HG02678 (cell line): ENCODE measurements around the gene SIN3A.
"Not testable (repeated sequence)": the region's sequence is repeated elsewhere in the genome, so short reads cannot be mapped to it uniquely, and the experiment has no call there.

Experiments used
- ATAC-seq: cut with Tn5 transposase; IDR thresholded peaks from one replicate; pipeline ENCODE4 v1.9.1; 2021; ENCODE audit warnings: mild to moderate bottlenecking, moderate library complexity; ENCODE audit not compliant: unreplicated experiment

SIN3A gene

DNA sequence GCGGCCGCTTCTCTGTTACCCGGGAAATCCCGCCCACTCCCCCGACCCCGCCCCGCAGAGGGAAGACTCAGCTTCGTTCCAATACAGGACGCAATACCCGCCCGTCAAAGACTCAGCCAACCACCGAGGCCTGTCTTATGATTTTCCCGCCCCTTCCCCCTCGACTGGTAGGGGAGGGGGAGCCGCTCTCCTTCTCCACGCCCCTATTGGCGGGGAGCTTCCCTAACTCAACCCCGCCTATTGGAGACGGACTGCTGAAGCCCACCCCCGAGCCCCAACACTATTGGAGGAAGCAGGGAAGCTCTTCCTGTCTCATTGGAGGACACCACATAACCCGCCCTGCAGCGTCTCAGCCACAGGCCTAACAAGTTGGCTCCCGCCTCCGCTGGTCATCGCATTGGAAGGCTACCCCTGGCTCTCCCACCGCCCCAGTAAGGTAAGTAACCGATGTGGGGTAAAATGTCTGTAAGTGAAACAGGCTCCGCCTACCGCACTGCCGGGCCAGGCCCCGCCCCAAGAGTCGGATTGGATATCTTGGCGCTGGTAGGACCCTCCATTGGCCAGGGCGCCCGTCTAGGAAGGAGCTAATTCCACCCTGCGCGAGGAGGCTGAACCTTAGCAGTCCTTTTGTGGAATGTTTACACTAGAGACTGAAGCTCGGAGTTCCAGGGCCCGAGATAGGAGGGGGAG is at the start of gene SIN3A:
Gene SIN3A, minus strand, starts transcription at position 17 of the 690 bp plus-strand sequence. CDS start 21,315 bp downstream, outside the sequence.
- peak; percentile 47 for ATAC-seq

DNA sequence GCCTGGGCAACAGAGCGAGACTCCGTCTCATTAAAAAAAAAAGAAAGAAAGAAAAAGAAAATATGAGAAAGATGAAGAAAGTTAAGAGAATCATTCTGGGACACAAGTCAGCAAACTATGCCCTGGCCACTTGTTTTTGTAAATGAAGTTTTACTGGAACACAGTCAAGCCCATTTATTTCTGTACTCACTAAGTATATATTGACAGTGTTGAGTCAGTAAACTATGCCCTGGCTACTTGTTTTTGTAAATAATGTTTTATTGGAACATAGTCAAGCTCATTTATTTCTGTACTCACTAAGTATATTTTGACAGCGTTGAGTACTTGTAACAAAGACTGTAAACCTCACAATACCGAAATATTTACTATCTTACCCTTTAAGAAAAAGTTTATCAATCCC is 42.2 kb upstream of the SIN3A start:
- no peak for ATAC-seq

DNA sequence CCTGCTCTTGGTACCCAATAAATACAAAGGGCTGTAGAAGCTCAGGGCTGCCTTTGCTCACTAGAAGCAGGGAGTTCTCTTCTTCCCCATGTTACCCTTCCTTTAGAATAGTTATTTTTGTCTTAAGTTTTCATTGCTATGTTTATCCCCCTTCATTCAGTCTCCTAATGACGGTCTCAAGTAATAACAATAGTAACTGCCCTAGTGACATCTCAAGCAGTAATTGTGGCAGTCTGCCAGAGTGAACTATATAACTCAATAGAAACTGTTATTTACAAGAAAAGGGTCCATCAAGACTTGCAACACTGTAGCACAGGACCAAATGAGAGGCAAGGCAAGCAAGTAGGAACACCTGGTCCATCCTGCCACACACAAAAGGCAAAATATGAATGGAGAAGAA is 32.5 kb upstream of the SIN3A start:
- no peak for ATAC-seq

DNA sequence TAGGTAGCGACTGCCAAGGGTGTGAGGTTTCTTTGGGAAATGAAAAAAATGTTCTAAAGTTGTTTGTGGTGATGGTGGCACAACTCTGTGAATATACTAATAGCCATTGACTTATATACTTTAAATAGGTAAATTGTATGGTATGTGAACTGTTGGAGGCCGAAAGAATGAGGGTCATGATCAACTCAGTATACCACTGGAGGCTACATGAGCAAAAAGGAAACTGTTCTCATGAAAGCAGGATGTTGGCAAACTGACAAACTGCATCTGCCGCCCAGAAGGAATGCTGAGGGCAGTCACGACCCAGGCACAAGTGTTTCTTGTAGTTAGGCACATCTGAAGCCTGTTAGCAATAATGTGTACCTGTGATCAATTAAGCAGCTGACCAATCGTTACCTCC is 32.1 kb upstream of the SIN3A start:
- not testable (repeated sequence) for ATAC-seq

DNA sequence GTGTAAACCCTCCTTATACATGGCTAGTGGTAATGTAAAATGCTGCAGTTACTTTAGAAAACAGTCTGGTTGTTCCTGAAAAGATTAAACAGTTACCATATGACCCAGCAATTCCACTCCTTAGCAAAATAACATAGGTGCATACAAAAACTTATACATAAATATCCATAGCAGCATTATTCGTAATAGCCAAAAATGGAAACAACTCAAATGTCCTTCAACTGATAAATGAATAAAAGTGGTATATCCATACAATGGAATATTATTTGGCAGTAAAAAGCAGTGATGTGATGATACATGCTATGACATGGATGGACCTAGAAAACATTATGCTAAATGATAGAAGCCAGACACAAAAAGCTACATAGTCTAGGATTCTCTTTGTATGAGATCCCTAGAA is 31.6 kb upstream of the SIN3A start:
- no peak for ATAC-seq

DNA sequence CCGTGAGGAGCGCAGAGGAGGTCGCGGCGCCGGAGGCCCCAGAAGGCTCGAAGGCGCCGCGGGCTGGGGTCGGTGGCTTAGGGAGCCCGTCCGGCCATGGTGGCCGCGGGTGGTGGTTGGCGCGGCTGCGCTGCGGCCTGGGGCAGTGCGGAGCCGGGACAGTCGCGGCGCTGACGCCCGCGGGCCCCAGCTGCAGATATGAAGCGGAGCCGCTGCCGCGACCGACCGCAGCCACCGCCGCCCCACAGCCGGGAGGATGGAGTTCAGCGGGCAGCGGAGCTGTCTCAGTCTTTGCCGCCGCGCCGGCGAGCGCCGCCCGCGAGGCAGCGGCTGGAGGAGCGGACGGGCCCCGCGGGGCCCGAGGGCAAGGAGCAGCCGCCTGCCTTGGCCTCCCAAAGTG is 29.0 kb upstream of the SIN3A start:
- ATAC-seq, result not testable (repeated sequence)

DNA sequence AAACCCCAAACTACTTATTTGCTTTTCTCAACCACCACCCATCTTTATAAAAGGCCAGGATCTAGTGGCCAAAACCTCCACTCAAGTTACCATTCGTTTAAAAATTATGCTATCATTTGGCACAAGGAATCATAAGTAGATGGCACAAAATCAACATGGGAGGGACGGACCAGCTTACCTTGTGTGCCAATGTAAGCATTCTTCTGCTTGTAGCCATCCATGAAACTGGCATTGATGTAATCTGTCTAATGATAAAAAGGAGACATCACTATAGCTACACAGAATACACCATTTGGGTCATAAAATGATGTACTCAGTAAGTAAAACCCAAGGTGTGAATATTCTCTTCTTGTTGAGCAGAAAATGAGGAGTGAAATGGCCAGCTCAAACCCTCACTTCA is 28.2 kb upstream of the SIN3A start:
- ATAC-seq, result no peak

DNA sequence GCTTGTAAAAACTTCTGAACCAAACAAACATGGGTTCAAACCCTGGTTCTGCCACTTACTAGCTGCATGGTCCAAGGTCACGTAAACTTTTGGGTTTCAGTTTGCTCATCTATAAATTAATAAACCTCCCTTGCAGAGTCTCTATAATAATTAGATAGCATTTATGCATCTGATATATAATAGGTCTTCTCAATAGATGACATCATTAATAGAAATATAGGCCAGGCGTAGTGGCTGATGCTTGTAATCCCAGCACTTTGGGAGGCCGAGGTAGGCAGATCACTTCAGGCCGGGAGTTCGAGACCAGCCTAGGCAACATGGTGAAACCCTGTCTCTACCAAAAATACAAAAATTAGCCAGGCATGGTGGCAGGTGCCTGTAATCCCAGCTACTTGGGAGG is 25.6 kb upstream of the SIN3A start:
- ATAC-seq, result not testable (repeated sequence)

DNA sequence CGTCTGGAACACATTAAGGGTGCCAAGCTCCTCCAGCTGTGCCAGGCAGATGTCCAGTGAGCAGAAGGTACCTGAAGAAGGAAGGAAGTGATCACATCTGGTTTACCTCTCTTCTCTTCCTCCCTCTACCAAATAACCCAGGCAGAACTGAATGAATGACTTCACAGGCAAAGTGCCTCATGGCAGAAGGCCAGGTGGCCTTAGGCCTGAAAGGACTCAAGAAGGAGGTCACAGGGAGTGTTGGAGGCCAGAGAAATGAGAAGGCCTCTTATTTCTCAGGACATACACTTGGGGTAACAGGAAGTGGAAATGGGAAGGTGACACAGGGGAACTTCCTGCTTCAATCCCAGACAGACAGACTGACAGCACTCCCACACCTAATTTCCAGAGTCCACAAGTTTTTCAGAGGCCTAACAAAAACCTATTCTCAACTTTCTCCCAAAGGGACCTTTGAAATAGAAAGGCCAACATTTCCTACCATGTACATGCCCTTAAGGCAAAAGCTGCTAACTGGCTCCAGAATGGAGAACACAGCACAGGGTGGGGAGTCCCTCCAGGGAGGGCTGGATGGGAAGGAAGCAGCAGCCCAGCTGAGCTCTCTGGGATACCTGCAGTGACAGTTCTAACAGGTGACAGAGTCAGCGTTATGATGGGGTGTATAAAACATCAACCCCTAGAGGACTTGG is 17.6 kb upstream of the SIN3A start:
- ATAC-seq, result no peak

DNA sequence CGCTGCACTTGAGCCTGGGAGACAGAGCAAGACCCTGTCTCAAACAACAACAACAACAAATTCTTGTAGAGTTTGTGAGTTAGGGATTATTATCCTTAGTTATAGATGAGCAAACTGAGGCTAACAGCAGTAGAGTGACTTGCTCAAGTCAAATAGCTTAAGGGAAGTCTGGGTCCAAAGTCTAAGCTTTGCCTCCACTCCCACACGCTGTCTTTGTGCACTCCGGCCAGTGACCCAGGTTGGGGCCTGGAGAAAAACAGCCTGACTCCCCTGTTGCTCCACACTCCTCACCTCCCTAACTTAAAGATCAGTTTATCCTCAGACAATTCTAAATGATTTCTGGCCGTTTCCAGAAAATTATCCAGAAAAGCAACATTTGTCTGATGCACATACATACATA is 9.2 kb upstream of the SIN3A start:
- ATAC-seq, result no peak

DNA sequence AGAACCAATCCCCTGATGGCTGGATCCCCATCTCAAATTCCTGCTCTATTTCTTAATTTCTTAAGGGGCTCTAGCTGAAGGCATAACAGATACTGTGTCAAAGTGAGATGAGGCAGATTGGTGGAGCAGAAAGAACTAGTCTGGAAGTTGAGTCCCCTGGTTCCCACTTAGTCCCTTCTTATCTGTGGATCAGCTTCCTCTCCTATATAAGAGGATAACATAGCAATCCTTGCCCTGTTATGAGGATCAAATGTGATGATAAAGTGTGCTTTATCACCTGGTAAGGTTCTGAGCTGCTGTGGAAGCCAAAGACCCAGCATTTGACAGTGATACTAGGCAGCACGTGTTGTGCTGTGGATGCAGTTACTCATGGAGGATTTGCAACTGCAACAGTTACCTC is 8.1 kb upstream of the SIN3A start:
- no peak for ATAC-seq

DNA sequence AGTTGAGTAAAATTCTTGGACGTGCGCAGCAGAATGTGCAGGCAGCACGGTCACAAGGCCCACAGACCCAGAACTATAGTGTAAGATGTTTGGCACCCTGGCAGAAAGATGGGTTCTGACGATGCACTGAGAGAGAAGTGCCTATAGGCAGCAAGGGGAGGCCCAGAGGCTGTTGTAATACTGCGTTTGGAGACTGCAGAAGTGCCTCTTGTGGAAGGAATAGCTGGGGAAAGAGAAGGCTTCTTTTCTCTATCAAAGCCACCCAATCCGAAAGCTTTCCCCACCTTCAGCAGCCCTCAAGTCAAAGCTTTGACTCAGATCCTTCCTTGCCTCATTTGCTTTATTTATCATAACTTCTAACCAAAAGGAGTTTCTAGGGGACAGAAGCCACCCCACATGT is 5.2 kb upstream of the SIN3A start:
- ATAC-seq, result no peak

DNA sequence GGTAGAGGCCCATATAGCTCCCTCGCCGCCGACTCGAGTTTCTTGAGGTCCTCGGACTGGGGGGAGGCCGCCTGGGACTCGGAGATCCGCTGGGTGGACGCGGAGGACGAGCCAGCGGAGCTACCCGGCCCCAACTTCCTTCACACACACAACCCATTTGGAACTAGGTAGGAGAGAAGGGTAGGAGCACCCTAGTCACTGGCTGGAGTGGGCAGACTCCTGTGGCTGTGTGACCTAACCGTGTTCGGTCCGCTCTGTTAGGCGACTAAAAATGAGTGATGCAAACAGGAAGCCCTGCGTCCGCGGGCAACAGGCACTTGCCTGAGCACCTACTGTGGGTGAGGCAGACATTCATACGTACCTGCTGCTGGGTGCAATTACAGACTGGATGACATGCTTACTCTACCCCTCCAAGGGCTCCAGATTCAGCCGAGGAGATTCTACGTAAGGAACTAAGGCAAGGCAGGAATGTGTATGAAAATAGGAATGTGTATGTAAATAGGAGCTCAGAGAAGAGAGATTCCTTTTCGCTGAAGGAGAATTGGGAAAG is 4.6 kb upstream of the SIN3A start:
- no peak for ATAC-seq

DNA sequence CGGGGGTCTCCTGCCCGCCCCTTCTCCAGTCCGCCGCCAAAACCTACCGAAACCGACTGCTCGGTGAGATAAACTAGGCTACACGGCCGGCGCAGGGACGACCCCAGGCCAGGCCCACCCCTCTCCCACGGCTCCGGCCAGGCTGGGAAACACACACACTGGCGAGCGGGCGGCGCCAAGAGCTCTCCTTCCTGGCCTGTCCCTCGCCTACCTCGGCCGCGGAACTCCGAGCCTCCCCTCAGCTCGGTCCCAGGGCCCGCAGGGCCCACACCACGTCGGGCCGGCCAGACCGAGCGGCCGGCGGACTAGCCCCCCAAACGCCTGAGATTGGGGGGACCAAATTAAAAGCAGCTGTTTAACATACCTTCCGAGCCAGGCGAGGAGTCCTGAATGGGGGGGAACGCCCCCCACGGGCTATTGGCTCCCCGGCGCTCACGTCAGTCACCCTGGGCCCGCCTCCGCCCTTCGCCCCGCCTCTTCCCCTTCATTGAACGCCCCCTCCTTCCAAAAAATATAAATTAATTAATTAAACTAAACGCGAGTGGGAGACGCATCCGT is 4.0 kb upstream of the SIN3A start:
- ATAC-seq, result no peak

DNA sequence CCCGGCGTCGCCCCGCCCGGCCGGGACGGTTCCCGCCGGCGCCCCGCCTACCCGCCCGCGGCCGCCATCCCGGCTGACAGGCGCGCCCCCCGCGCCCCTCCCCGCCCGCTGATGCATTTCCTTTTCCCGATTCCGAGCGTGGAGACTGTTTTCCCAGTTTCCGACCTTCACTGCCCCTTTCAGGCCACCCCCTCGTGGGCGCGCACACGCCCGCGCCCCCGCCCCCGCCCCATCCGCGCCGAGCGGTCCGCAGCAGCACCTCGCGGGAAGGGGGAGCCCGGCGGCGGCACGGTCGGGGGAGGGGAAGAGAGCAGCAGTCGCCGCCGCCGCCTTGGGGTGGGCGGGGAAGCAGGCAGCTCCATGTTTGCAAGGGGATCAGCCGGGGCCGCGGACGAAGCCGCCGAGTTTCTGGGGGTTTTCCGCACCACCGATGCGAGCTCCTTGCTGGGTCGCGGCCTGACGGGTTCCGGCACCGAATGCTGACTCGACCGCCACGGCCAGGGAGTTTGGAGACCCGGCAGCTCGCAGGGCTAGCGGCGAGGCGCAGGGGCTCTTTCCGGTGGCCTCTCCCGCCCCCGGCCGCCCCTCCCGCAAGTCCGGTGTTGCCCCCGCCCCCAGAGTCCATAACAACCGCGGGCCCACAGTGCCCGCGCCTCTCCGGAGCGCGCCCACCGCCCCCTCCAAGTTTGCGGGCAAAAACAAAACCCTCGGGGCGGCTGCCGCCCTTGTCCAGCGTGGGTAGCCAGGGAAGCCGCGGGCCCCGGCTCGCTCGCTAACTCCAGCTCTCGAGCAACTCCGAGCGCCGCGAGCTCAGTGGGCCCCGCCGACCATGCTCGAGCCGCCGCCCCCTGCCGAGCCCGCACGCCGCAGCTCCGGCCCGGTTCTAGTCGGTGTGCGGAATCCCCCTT is 3.2 kb upstream of the SIN3A start:
- ATAC-seq, result no peak

DNA sequence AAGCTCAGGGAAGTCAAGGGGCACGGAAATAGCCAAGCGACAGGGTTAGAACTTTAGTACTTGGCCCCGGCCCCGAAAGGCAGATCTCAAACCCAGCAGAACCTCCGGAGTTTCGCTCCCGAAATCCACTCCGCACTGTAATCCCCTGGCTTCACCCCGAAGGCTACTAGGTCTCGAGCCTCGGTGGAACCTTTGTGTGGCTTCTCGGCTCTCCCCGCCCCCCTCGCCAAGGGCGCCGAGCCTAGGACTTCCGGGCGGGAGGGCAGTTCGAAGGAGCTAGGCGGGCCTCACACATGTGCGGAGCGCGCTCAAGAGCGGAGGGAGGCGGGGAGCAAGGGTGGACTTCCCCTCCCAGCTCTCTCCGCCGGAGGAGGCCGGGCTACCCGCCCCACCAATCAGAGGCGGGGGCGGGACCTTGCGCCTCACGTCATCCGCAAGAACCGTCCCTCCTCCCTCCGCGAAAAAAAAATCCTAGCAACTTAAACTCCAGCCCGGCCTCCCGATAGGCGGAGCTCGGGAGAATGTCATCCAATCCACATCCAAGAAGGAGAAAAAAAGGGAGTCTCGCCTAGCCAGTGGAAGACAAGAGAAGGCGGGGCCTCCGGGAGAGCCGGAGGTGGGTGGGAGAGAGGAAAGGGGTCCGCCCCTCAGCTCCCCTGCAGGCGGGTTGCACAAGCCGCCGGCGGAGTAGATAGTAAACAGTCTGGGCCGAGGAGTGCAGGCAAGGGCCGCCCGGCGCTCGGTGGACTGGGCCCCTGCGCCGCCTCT is 2.4 kb upstream of the SIN3A start:
- peak; percentile 35 for ATAC-seq

DNA sequence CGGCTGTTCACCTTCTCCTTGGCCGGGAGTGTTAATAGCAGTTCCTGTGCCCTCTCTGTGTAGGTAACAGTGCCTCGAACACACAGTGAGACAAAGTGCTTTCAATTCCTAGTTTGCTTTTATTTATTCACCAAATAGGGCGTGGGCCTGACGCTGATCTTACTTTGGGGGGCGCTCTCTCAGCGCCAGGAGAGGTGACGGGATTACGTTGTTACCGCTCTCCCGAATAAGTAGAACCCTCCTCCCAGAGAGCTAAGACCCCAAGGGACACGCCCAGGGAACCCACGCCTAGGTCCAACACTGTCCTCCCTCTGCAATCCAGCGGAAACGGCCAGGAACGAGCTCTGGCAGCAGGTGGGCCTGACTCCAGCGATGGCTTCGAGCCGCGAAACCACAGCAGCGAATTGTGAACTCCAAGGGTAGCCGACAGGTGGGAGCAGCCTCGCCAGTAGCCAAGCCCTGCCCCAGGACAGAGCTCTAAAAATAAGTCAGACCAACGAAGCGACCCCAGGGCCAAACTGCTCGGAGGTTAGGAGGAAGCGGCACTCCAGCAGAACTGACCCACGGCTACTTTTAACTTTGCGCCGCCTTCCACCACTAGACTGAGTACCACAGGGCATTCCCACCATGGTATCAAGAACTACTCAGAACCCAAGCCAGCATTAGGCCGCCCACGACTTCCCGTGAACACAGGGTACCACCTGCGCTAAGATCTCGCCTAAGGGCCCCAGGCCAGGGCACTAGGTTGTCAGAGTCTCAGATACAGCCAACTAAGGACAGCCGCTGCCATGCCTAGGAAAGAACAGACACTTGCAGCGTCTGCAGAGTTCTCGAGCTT is 1.6 kb upstream of the SIN3A start:
- ATAC-seq, result no peak

DNA sequence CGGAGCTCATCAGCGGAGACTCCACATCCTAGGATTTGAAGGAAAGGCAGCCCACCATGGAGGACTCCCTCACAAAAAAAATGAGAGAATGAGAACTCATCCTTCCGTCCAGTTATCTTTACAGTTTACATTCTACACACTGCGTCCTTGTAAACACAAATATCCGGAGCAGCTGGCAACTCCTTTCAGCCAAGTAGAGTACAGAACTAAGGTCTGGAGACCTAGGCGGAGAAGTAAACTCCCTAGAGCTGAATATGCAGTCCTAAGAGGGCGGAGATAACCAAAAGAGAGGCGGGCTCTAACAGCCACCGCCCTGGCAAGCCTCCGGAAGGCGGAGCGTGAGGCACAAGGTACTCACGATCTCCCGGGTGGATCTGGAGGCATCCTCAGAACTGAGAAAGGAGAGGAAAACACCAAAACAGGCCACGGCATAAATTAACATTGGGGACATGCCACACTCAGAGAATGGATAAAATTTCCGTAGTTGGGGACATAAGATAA is 924 bp upstream of the SIN3A start:
- ATAC-seq, result no peak

DNA sequence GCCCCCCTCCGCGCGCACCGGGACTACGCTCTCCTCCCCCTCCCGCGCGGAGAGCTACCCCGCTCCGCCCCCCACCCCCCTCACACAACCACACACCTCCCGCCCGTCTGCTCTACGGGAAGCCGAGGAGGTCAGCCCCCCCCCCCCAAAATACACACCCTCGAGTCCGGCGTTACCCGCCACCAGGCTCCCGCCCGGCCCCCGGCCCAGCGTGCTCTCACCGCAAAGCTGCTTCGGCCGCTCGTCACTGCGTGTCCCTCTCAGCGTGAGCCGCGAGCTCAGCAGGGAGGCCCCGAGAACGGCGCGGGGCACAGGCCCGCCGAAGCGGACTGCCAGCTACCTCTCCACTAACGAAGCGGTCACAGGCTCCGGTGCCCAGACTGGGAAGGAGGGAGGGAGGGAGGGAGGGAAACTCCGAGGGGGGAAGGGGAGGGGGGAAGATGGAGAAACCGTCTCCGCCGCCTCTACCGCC is 252 bp downstream of the SIN3A start:
- no peak for ATAC-seq
